GM12891 (cell line): ENCODE measurements around the gene PSMB9.

Experiments used
- POLR2A ChIP-seq: IDR thresholded peaks from 2 replicates; pipeline ENCODE4 v1.6.1; 2011; ENCODE audit warnings: low read depth, low read length, control low read depth
- TAF1 ChIP-seq: IDR thresholded peaks from 2 replicates; pipeline ENCODE4 v1.6.1; 2011; ENCODE audit warnings: low read depth, low read length, control low read depth

DNA sequence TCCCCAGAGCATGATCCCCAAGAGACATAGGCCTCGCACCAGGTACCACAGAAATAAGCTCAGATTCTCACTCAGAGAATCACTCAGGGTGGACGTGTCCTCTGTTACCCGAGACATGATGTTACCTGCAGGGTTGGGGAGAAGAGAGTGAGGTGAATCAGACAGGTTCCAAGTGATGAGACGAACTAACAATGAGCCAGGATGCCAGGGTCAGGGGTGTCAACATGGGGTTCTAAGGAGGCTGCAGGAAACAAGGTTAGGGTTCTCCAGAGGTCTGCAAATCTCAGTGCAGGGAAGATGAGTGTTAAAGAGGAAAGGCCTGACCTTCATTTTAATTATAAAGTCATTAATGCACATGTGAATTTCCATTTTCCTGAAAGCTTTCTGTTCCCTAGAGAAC, 3.0 kb upstream of the PSMB9 start:
- no peak for TF ChIP-seq TAF1
- no peak for TF ChIP-seq POLR2A
